Lung (tissue), 12 donors: ENCODE results near the gene DGCR6L. TPM values are rescaled to one million over a fixed set of nuclear protein-coding genes. Genes with fewer than 3 reads are reported as not detected.
"Not testable (repeated sequence)": the region's sequence is repeated elsewhere in the genome, so short reads cannot be mapped to it uniquely, and the experiment has no call there.

Source experiments
- ATAC-seq: fragments of 200-7000 bp; cut with Tn5 transposase; one replicate; pipeline ENCODE4 v1.9.1; 2020; ENCODE audit warnings: moderate number of reproducible peaks; ENCODE audit not compliant: insufficient read depth, low FRiP score
- DNase-seq, 3 donors: peaks; one replicate each; pipeline ENCODE4 v3.0.0-alpha.2; 2013 to 2017
- H3K27ac ChIP-seq, 2 donors: one replicate each; pipeline ENCODE4 v1.5.1; 2013; ENCODE audit warnings: mild to moderate bottlenecking in 2 of 2, moderate library complexity in 2 of 2, control low read depth in 1 of 2, inconsistent platforms in 1 of 2, low read depth in 1 of 2, low read length in 1 of 2
- H3K27me3 ChIP-seq, 3 donors: one replicate each; pipeline ENCODE4 v1.5.1; 2013; ENCODE audit warnings: low read length in 2 of 3; ENCODE audit not compliant: control insufficient read depth in 3 of 3, insufficient read depth in 3 of 3
- H3K36me3 ChIP-seq, 4 donors: one replicate each; pipeline ENCODE4 v1.5.1; 2013; ENCODE audit warnings: low read length in 4 of 4, mild to moderate bottlenecking in 1 of 4, moderate library complexity in 1 of 4; ENCODE audit not compliant: control insufficient read depth in 4 of 4, insufficient read depth in 4 of 4
- H3K4me1 ChIP-seq, 5 donors: one replicate each; pipeline ENCODE4 v1.5.1; 2013; ENCODE audit warnings: low read length in 5 of 5, mild to moderate bottlenecking in 2 of 5, moderate library complexity in 1 of 5; ENCODE audit not compliant: control insufficient read depth in 5 of 5, insufficient read depth in 5 of 5
- H3K4me3 ChIP-seq: one replicate; pipeline ENCODE4 v1.5.1; 2013; ENCODE audit warnings: mild to moderate bottlenecking, control low read depth, moderate library complexity
- H3K9ac ChIP-seq, 2 donors: one replicate each; pipeline ENCODE4 v1.5.1; 2013; ENCODE audit warnings: low read length in 2 of 2, control low read depth in 1 of 2; ENCODE audit not compliant: insufficient read depth in 1 of 2
- H3K9me3 ChIP-seq, 4 donors: one replicate each; pipeline ENCODE4 v1.5.1; 2013; ENCODE audit warnings: low read length in 3 of 4, mild to moderate bottlenecking in 1 of 4, moderate library complexity in 1 of 4; ENCODE audit not compliant: control insufficient read depth in 4 of 4, insufficient read depth in 3 of 4
- WGBS, 2 donors: extraction: QIAGEN DNeasy Blood & Tissue Kit; methylation state at CpG; one replicate each; pipeline ENCODE4 v1.1.7; 2013; 5-methylcytosine and 5-hydroxymethylcytosine counted together
- polyA plus RNA-seq, 2 donors: library from polyadenylated mRNA; stranded (reverse); fragments of 200-250 nt; gene quantifications; one replicate each; pipeline ENCODE4 v1.2.1, GENCODE V29; 2013
- total RNA-seq, 2 donors: library from RNA; depleted of rRNA in 1 of 2; stranded (reverse); fragments of >200 nt in 1 of 2; gene quantifications; one replicate each; pipeline ENCODE4 v1.2.1, GENCODE V29; 2014 to 2021
- TF ChIP-seq, protein P1 (sequence below): IDR thresholded peaks from 2 replicates; pipeline ENCODE4 v1.5.1; 2012; ENCODE audit warnings: mild to moderate bottlenecking; ENCODE audit errors: control extremely low read depth, extremely low read depth
- donor health status: control.
- donor health status: control.
- donor health status: Bipolar disorder and iron deficiency.
- donor health status: healthy.
- donor health status: DM: yes; HTN: yes; CAD: no.

The DGCR6L gene
- total and polyA plus RNA-seq, 4 donors: 38.7 to 86.0 (median 42.5) TPM

GRCh38 chr22:20268279-20269012 lies 51.4 kb downstream of the DGCR6L start, which contains the start of gene RTN4R:
Gene RTN4R (minus strand): TSS chr22:20268318. CDS start chr22:20268092, 226 bp downstream.
- ATAC-seq: peak; percentile 51
- Histone ChIP-seq H3K9me3 (no peaks in the 10 kb centered on the region), H3K4me3 (peak within 1 kb of the TSS; percentile 29), H3K27me3 (no peaks in the 10 kb centered on the region), H3K27ac (peak within 1 kb of the TSS in 1 of 2 donors; percentile 42), H3K9ac (no peak within 1 kb of the TSS), H3K4me1 (peaks cover 0 to 10% (median 0%) of the 10 kb centered on the region in 5 donors), H3K36me3 (no peaks in the 10 kb centered on the region)
- peak; percentile 63 to 70 (median 64) for DNase-seq
- WGBS, 2 donors: 18 to 35% methylated on average over 28 to 58 of the region's 58 CpGs
- TF ChIP-seq, protein P1, sequence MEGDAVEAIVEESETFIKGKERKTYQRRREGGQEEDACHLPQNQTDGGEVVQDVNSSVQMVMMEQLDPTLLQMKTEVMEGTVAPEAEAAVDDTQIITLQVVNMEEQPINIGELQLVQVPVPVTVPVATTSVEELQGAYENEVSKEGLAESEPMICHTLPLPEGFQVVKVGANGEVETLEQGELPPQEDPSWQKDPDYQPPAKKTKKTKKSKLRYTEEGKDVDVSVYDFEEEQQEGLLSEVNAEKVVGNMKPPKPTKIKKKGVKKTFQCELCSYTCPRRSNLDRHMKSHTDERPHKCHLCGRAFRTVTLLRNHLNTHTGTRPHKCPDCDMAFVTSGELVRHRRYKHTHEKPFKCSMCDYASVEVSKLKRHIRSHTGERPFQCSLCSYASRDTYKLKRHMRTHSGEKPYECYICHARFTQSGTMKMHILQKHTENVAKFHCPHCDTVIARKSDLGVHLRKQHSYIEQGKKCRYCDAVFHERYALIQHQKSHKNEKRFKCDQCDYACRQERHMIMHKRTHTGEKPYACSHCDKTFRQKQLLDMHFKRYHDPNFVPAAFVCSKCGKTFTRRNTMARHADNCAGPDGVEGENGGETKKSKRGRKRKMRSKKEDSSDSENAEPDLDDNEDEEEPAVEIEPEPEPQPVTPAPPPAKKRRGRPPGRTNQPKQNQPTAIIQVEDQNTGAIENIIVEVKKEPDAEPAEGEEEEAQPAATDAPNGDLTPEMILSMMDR: peak; percentile 80

- Histone ChIP-seq H3K27ac (no peak overlapping the region), H3K36me3 (no peaks in the 10 kb centered on the region), H3K9ac (no peak overlapping the region), H3K9me3 (no peaks in the 10 kb centered on the region), H3K4me1 (peaks cover 0 to 10% (median 0%) of the 10 kb centered on the region in 5 donors), H3K27me3 (no peaks in the 10 kb centered on the region), H3K4me3 (peak overlapping the region; percentile 29)
- ATAC-seq (no peak), DNase-seq (no peak)
- TF ChIP-seq, protein P1: no peak
- WGBS, 2 donors: 1 to 2% methylated on average over 51 to 101 of the region's 101 CpGs
These were observed 52.2 kb downstream of the DGCR6L start for GRCh38 chr22:20267441-20268278.

DNA sequence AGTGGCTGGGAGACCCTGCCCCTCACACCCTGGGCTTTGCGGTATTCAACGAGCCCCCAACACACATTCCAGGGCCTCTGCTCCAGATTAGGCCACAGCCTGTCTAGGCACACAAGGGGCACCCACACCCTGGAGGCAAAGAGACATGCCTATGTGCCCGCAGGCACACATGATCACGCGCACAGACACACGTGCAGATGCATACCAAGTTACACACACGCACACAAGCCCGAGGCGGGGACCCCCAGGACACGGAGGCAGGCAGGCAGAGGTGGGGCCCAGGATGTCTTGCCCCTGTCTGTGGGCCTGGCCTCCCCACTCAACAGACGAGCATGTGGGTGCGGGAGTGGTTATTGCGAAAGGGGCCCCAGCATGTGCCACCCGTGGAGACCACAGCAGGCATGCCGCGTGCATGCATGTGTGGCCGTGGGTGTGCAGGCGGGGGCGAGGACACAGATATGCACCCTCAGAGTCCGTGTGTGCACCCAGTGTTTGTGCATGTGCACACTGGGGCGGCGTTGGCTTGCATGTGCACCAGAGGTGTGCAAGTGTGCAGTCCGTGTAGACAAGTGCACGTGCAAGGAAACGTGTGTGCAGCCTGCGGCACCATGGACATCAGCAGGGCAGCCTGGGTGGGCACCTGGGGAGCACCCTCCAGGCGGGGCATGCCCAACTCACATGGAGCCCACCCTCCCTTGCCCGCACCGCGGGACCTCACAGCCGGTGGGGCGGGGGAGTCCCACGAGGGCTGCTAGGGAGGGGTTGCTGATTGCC lies 53.0 kb downstream of the DGCR6L start:
- peaks cover 0 to 10% (median 0%) of the 10 kb centered on the region in 5 donors for H3K4me1 ChIP-seq
- DNase-seq, ATAC-seq, H3K36me3 ChIP-seq, H3K9me3 ChIP-seq, H3K27ac ChIP-seq, H3K9ac ChIP-seq, H3K27me3 ChIP-seq, H3K4me3 ChIP-seq: not testable (repeated sequence)
- WGBS, 2 donors: 57 to 68% methylated on average over 33 of the region's 33 CpGs

GRCh38 chr22:20265772-20266666 lies 53.8 kb downstream of the DGCR6L start:
- H3K36me3 ChIP-seq, H3K27me3 ChIP-seq, ATAC-seq, H3K9me3 ChIP-seq, H3K4me3 ChIP-seq, DNase-seq, H3K9ac ChIP-seq, H3K27ac ChIP-seq: not testable (repeated sequence)
- 95 to 96% methylated on average over 14 to 15 of the region's 15 CpGs for WGBS, 2 donors
- H3K4me1 ChIP-seq: peaks cover 0 to 10% (median 0%) of the 10 kb centered on the region in 5 donors
